Spleen (tissue), 11 donors: Measurements from ENCODE around the gene ITPK1. TPM values are rescaled to one million over a fixed set of nuclear protein-coding genes. Genes with fewer than 3 reads are reported as not detected.

ENCODE experiments used
- DNase-seq: peaks from one replicate; pipeline ENCODE4 v3.0.0-alpha.2; 2020
- H3K27ac ChIP-seq, 8 donors: fragments of 200-600 bp; sonication (generic) in 7 of 8; 1 replicate in 4 of 8; 2 replicates in 4 of 8; pipeline versions ENCODE4 v1.5.0 to v1.8.0; 2016 to 2021; ENCODE audit warnings: inconsistent platforms in 4 of 8, mild to moderate bottlenecking in 4 of 8, moderate library complexity in 1 of 8
- H3K27me3 ChIP-seq, 7 donors: fragments of 200-600 bp; sonication (generic) in 6 of 7; replicated peaks in 1 of 7; 1 replicate in 4 of 7; 2 replicates in 3 of 7; pipeline versions ENCODE4 v1.5.0 to v1.8.0; 2016 to 2021; ENCODE audit warnings: inconsistent platforms in 3 of 7, mild to moderate bottlenecking in 1 of 7
- H3K36me3 ChIP-seq, 6 donors: fragments of 200-600 bp; sonication (generic) in 5 of 6; 1 replicate in 4 of 6; 2 replicates in 2 of 6; pipeline versions ENCODE4 v1.5.0 to v1.8.0; 2016 to 2021; ENCODE audit warnings: inconsistent platforms in 2 of 6
- H3K4me1 ChIP-seq, 6 donors: fragments of 200-600 bp; sonication (generic) in 5 of 6; 1 replicate in 3 of 6; 2 replicates in 3 of 6; pipeline versions ENCODE4 v1.5.0 to v1.8.0; 2016 to 2021; ENCODE audit warnings: inconsistent platforms in 3 of 6
- H3K4me3 ChIP-seq, 8 donors: fragments of 200-600 bp; sonication (generic) in 7 of 8; 1 replicate in 4 of 8; 2 replicates in 4 of 8; pipeline versions ENCODE4 v1.5.0 to v1.8.0; 2016 to 2021; ENCODE audit warnings: inconsistent platforms in 4 of 8, mild to moderate bottlenecking in 4 of 8, moderate library complexity in 2 of 8
- H3K9me3 ChIP-seq, 8 donors: fragments of 200-600 bp; sonication (generic) in 7 of 8; 1 replicate in 4 of 8; 2 replicates in 4 of 8; pipeline versions ENCODE4 v1.5.0 to v1.8.0; 2016 to 2021; ENCODE audit warnings: inconsistent platforms in 4 of 8
- POLR2A ChIP-seq, 3 donors: fragments of 450-650 bp; IDR thresholded peaks; one replicate each; pipeline ENCODE4 v1.5.1; 2017; ENCODE audit warnings: antibody characterized with exemption in 3 of 3, mild to moderate bottlenecking in 1 of 3
- POLR2AphosphoS5 ChIP-seq, 3 donors: sonication (generic); formaldehyde crosslinking; IDR thresholded peaks; one replicate each; pipeline ENCODE4 v1.5.1; 2017; ENCODE audit warnings: antibody characterized with exemption in 3 of 3
- WGBS, 5 donors: extraction: QIAGEN DNeasy Blood & Tissue Kit in 3 of 5; methylation state at CpG; one replicate each; pipeline versions ENCODE4 v1.1.5 to v1.1.7; 2013 to 2018; 5-methylcytosine and 5-hydroxymethylcytosine counted together
- intact Hi-C: fragments of 100-400 bp; cut with DNase I; formaldehyde crosslinking; loops from one replicate; pipeline ENCODE4 v1.15.0; 2023; ENCODE audit warnings: low total_unique reads
- polyA plus RNA-seq, 3 donors: library from polyadenylated mRNA; stranded (reverse); fragments of 200-250 nt; gene quantifications; one replicate each; pipeline ENCODE4 v1.2.1, GENCODE V29; 2013
- total RNA-seq, 7 donors: library from RNA; depleted of rRNA in 3 of 7; stranded (reverse); fragments of >200 nt in 3 of 7; fragmentation: NEBNext Ultra II Directional in 4 of 7; extraction: Animal tissue kit (Norgen Biotek cat#: 25700) in 4 of 7; gene quantifications; one replicate each; pipeline versions ENCODE4 v1.1.0 to v1.2.1, GENCODE V29; 2016 to 2021
- TF ChIP-seq, protein P1 (sequence below), 11 experiments: fragments of 200-600 bp in 7 of 11; fragments of 450-650 bp in 4 of 11; sonication (generic) in 4 of 11; IDR thresholded peaks in 8 of 11; conservative IDR thresholded peaks in 3 of 11; 1 replicate in 7 of 11; 2 replicates in 4 of 11; pipeline versions ENCODE4 v1.4.0 to v1.8.0; 2016 to 2021; ENCODE audit warnings: antibody characterized with exemption in 11 of 11, inconsistent platforms in 4 of 11, mild to moderate bottlenecking in 1 of 11
- donor health status: healthy with polysubstance abuse.
- donor health status: DM: no; HTN: no; CAD: no; lungs with moderate emphysema.
- donor health status: DM: no; HTN: no; CAD: no.
- donor health status: Bipolar disorder and iron deficiency.
- donor health status: healthy.
- donor health status: DM: no; HTN: no; CAD: no.
- donor health status: DM: yes; HTN: yes; CAD: no.

ITPK1 gene
- total and polyA plus RNA-seq, 10 donors = 22.9 to 123 (median 68.0) TPM

DNA sequence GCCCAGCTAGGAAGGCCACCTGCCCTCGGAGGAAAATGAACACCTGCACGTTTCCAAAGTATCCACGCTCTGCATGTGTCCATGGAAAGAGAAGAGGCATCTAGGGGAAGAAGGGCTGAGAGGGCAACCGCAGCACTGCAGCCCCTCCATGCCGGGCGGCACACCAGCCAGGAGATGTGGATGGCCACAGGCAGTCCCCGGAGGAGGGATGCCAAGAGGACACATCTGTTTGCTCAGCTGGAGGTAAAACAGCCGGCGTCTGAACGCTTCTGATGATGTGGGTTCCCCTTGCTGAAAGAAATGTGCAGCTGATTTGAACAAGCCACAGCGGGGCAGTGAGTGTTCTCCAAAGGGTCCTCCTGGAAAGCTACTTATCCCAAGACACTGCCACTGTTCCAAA lies 158.8 kb downstream of the ITPK1 start:
- H3K27me3 ChIP-seq = no peaks in the 10 kb centered on the region
- no peak overlapping the region for H3K27ac ChIP-seq
- H3K4me1 ChIP-seq = peaks cover 0 to 11% (median 4%) of the 10 kb centered on the region in 6 donors
- no peak overlapping the region for H3K4me3 ChIP-seq
- WGBS, 5 donors = 91 to 98% (median 94%) methylated on average over 8 to 11 of the region's 11 CpGs
- no peaks in the 10 kb centered on the region for H3K9me3 ChIP-seq
- H3K36me3 ChIP-seq = peaks cover 0 to 100% (median 63%) of the 10 kb centered on the region in 6 donors
- DNase-seq = no peak
- TF ChIP-seq, protein P1, sequence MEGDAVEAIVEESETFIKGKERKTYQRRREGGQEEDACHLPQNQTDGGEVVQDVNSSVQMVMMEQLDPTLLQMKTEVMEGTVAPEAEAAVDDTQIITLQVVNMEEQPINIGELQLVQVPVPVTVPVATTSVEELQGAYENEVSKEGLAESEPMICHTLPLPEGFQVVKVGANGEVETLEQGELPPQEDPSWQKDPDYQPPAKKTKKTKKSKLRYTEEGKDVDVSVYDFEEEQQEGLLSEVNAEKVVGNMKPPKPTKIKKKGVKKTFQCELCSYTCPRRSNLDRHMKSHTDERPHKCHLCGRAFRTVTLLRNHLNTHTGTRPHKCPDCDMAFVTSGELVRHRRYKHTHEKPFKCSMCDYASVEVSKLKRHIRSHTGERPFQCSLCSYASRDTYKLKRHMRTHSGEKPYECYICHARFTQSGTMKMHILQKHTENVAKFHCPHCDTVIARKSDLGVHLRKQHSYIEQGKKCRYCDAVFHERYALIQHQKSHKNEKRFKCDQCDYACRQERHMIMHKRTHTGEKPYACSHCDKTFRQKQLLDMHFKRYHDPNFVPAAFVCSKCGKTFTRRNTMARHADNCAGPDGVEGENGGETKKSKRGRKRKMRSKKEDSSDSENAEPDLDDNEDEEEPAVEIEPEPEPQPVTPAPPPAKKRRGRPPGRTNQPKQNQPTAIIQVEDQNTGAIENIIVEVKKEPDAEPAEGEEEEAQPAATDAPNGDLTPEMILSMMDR (IDR thresholded peaks at IDR 0.05 in 8 of 11, conservative IDR thresholded peaks at IDR 0.05 in 3 of 11) = no peak
- TF ChIP-seq POLR2AphosphoS5 (IDR thresholded peaks at IDR 0.05) (no peak), POLR2A (IDR thresholded peaks at IDR 0.05) (no peak)
- intact Hi-C loops = no loop called here

DNA sequence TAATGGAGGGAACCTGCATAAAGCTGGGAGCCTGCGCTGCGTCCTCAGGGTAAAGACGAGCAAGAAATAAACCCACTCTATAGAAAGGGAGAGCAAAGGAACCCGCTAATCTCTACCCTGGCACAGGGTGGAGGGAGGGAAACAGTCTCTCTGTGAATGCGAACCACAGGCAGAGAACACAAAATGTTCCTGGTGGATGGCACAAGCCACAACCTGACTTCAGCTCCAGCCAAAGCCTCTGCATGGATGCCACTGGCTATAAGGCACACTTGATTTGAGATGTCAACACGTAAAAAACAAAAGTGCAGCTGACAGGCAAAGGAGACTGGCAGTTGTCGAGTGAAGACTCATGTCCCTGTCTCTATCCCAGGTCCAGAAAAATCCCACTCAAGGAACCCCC lies 160.3 kb downstream of the ITPK1 start:
- TF ChIP-seq, protein P1 (IDR thresholded peaks at IDR 0.05 in 8 of 11, conservative IDR thresholded peaks at IDR 0.05 in 3 of 11) = no peak
- TF ChIP-seq POLR2A (IDR thresholded peaks at IDR 0.05) (no peak), POLR2AphosphoS5 (IDR thresholded peaks at IDR 0.05) (no peak)
- intact Hi-C loops = no loop called here
- H3K9me3 ChIP-seq = no peaks in the 10 kb centered on the region
- peaks cover 0 to 100% (median 61%) of the 10 kb centered on the region in 6 donors for H3K36me3 ChIP-seq
- peaks cover 0 to 16% (median 8%) of the 10 kb centered on the region in 6 donors for H3K4me1 ChIP-seq
- no peak for DNase-seq
- no peaks in the 10 kb centered on the region for H3K27me3 ChIP-seq
- no peak overlapping the region for H3K4me3 ChIP-seq
- WGBS, 5 donors = 93 to 98% (median 95%) methylated on average over 7 of the region's 7 CpGs
- no peak overlapping the region for H3K27ac ChIP-seq

- TF ChIP-seq POLR2AphosphoS5 (IDR thresholded peaks at IDR 0.05) = no peak
- TF ChIP-seq POLR2A (IDR thresholded peaks at IDR 0.05) = no peak
- TF ChIP-seq, protein P1 (IDR thresholded peaks at IDR 0.05 in 8 of 11, conservative IDR thresholded peaks at IDR 0.05 in 3 of 11) = no peak
- Histone ChIP-seq H3K4me3 (no peak overlapping the region), H3K4me1 (peaks cover 0 to 16% (median 8%) of the 10 kb centered on the region in 6 donors), H3K27me3 (no peaks in the 10 kb centered on the region), H3K27ac (no peak overlapping the region), H3K9me3 (no peaks in the 10 kb centered on the region), H3K36me3 (peaks cover 0 to 100% (median 63%) of the 10 kb centered on the region in 6 donors)
- intact Hi-C loops = no loop called here
- no peak for DNase-seq
- 85 to 95% (median 91%) methylated on average over 5 of the region's 5 CpGs for WGBS, 5 donors
These were observed 160.8 kb downstream of the ITPK1 start for GRCh38 chr14:92954933-92955332.

- TF ChIP-seq POLR2AphosphoS5 (IDR thresholded peaks at IDR 0.05) = no peak
- TF ChIP-seq, protein P1 (IDR thresholded peaks at IDR 0.05 in 8 of 11, conservative IDR thresholded peaks at IDR 0.05 in 3 of 11) = no peak
- no peak for TF ChIP-seq POLR2A (IDR thresholded peaks at IDR 0.05)
- Histone ChIP-seq H3K27me3 (no peaks in the 10 kb centered on the region), H3K36me3 (peaks cover 0 to 100% (median 65%) of the 10 kb centered on the region in 6 donors), H3K4me1 (peaks cover 0 to 16% (median 8%) of the 10 kb centered on the region in 6 donors), H3K27ac (no peak overlapping the region), H3K9me3 (no peaks in the 10 kb centered on the region), H3K4me3 (no peak overlapping the region)
- WGBS, 5 donors = 91 to 97% (median 96%) methylated on average over 6 of the region's 6 CpGs
- DNase-seq = no peak
- intact Hi-C loops = loop anchor here (2.0 kb wide), 1 partner anchor 185 kb away; no protein-coding TSS in a partner anchor
These were observed 162.2 kb downstream of the ITPK1 start for GRCh38 chr14:92953526-92953925.
